NCI-H146 treated with DMSO at 0.1 percent for 48 hours (cell line): ENCODE results near the gene PCDH12.

Experiments
- DNase-seq: peaks from one replicate; lab custom pipeline; 2025; ENCODE audit not compliant: unreplicated experiment; lab: John Stamatoyannopoulos, UW

Gene PCDH12

GRCh38 chr5:141910271-141910673 is 47.7 kb downstream of the PCDH12 start:
- no peak for DNase-seq

- no peak for DNase-seq
Observed at GRCh38 chr5:141909212-141909611, 48.8 kb downstream of the PCDH12 start.

- DNase-seq = no peak
Observed at GRCh38 chr5:141908796-141909195, 49.2 kb downstream of the PCDH12 start.

- DNase-seq = no peak
Observed at GRCh38 chr5:141906972-141907371, 51.0 kb downstream of the PCDH12 start.

- DNase-seq = no peak
Observed at GRCh38 chr5:141906517-141906916, 51.5 kb downstream of the PCDH12 start.

- no peak for DNase-seq
Observed at GRCh38 chr5:141904551-141904950, 53.5 kb downstream of the PCDH12 start.

GRCh38 chr5:141903261-141903660 is 54.7 kb downstream of the PCDH12 start:
- DNase-seq = no peak

GRCh38 chr5:141902015-141902814 is 55.8 kb downstream of the PCDH12 start:
- peak; percentile 40 for DNase-seq

GRCh38 chr5:141898448-141899049 is 59.5 kb downstream of the PCDH12 start:
- DNase-seq = no peak

- no peak for DNase-seq
Observed at GRCh38 chr5:141897425-141897824, 60.6 kb downstream of the PCDH12 start.
